Breast epithelium (tissue), 4 donors: ENCODE measurements around the gene RBM17. TPM values are rescaled to one million over a fixed set of nuclear protein-coding genes. Genes with fewer than 3 reads are reported as not detected.
A peak's percentile ranks its signal among the peaks of the same experiment; 100 is the strongest.
"Not testable (repeated sequence)": the region's sequence is repeated elsewhere in the genome, so short reads cannot be mapped to it uniquely, and the experiment has no call there.

Source experiments
- DNase-seq, 2 donors: peaks; one replicate each; pipeline ENCODE4 v3.0.0-alpha.2; 2019; ENCODE audit warnings: low spot score in 2 of 2
- H3K27ac ChIP-seq, 2 donors: fragments of 200-600 bp; sonication (generic) in 1 of 2; one replicate each; pipeline ENCODE4 v1.5.1; 2016 to 2019; ENCODE audit warnings: mild to moderate bottlenecking in 1 of 2
- H3K27me3 ChIP-seq, 2 donors: fragments of 200-600 bp; sonication (generic) in 1 of 2; one replicate each; pipeline versions ENCODE4 v1.5.1 to v1.6.0; 2017 to 2019; ENCODE audit warnings: control low read depth in 1 of 2, mild to moderate bottlenecking in 1 of 2
- H3K36me3 ChIP-seq: fragments of 200-600 bp; one replicate; pipeline ENCODE4 v1.5.1; 2019
- H3K4me1 ChIP-seq, 2 donors: fragments of 200-600 bp; sonication (generic); one replicate each; pipeline ENCODE4 v1.5.1; 2016 to 2019; ENCODE audit warnings: control low read depth in 1 of 2
- H3K4me3 ChIP-seq, 3 donors: fragments of 200-600 bp; sonication (generic); 1 replicate in 2 of 3; 2 replicates in 1 of 3; pipeline ENCODE4 v1.5.1; 2016 to 2019; ENCODE audit warnings: mild to moderate bottlenecking in 3 of 3, moderate library complexity in 2 of 3
- H3K9me3 ChIP-seq, 2 donors: fragments of 200-600 bp; sonication (generic) in 1 of 2; one replicate each; pipeline ENCODE4 v1.5.1; 2016 to 2019; ENCODE audit warnings: control low read depth in 1 of 2
- CTCF ChIP-seq, 3 donors: fragments of 450-650 bp; IDR thresholded peaks; one replicate each; pipeline ENCODE4 v1.5.1; 2016 to 2017; ENCODE audit warnings: antibody characterized with exemption in 3 of 3, mild to moderate bottlenecking in 3 of 3, moderate library complexity in 3 of 3
- POLR2A ChIP-seq: fragments of 450-650 bp; IDR thresholded peaks from one replicate; pipeline ENCODE4 v1.6.1; 2016; ENCODE audit warnings: antibody characterized with exemption, mild to moderate bottlenecking, moderate library complexity
- POLR2AphosphoS5 ChIP-seq, 3 donors: sonication (generic); formaldehyde crosslinking; IDR thresholded peaks; one replicate each; pipeline ENCODE4 v1.6.1; 2017; ENCODE audit warnings: antibody characterized with exemption in 3 of 3
- intact Hi-C: fragments of 100-400 bp; cut with DNase I; formaldehyde crosslinking; loops from one replicate; pipeline ENCODE4 v1.15.1; 2023; ENCODE audit warnings: low total_unique reads
- total RNA-seq, 3 donors: library from RNA; depleted of rRNA; stranded (reverse); fragments of >200 nt; gene quantifications; one replicate each; pipeline ENCODE4 v1.1.0, GENCODE V29; 2016

Gene RBM17
- total RNA-seq, 3 donors from 2014 or later = 62.4 to 72.4 (median 68.2) TPM

GRCh38 chr10:6101181-6101580 is 12.3 kb downstream of the RBM17 start:
- Histone ChIP-seq H3K36me3 (peaks cover 5% of the 10 kb centered on the region), H3K9me3 (no peaks in the 10 kb centered on the region), H3K27me3 (no peaks in the 10 kb centered on the region), H3K4me3 (no peak overlapping the region), H3K4me1 (no peaks in the 10 kb centered on the region), H3K27ac (no peak overlapping the region)
- TF ChIP-seq POLR2A = no peak
- no peak for TF ChIP-seq POLR2AphosphoS5 (IDR thresholded peaks at IDR 0.05)
- TF ChIP-seq CTCF (IDR thresholded peaks at IDR 0.05) = no peak
- intact Hi-C loops = no loop called here
- no peak for DNase-seq

DNA sequence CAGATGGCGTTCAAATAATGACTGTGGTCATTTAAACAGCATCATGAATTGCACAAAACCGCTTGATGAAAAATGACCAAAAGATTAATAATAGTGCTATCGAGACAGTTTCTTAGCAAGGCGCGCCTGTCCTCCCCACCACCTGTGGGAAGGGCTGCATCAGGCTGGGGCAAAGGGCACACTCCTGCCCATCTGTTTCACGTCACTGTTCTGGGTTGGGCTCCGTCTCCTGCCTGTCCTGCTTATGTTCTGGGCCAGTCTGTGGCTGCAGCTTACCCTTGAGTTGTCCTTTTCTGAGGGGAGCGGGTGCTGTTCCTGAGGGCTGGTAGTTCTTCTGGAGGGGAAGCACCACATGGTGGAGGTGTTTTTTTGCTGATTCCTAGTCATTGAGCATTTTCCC is 13.3 kb downstream of the RBM17 start:
- intact Hi-C loops = no loop called here
- Histone ChIP-seq H3K4me3 (no peak overlapping the region), H3K36me3 (peaks cover 5% of the 10 kb centered on the region), H3K27me3 (no peaks in the 10 kb centered on the region), H3K9me3 (no peaks in the 10 kb centered on the region), H3K4me1 (no peaks in the 10 kb centered on the region), H3K27ac (no peak overlapping the region)
- no peak for TF ChIP-seq POLR2A
- TF ChIP-seq CTCF (IDR thresholded peaks at IDR 0.05) = no peak
- DNase-seq = no peak

DNA sequence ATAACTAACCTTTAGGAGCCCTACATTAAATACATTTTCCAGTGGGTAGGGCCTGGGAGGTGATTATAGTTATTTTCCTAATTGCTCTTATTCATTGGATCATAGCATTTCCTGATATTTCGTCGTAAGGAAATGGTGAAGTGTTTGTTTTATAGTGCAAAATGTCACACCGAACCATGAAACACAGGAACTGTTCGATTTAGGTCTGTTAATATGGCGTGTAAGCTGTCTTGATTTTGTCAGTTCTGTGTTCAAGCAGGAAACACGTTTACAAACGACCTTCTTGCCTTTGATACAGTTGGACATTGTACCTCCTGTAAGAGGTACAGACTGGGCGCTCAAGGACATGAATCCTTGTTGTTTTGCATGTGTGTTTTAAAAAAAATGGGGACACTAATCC is 14.8 kb downstream of the RBM17 start:
- intact Hi-C loops = no loop called here
- Histone ChIP-seq H3K27ac (peak overlapping the region in 1 of 2 donors; percentile 70), H3K4me3 (no peak overlapping the region), H3K9me3 (no peaks in the 10 kb centered on the region), H3K36me3 (peaks cover 5% of the 10 kb centered on the region), H3K4me1 (no peaks in the 10 kb centered on the region), H3K27me3 (no peaks in the 10 kb centered on the region)
- no peak for DNase-seq
- no peak for TF ChIP-seq POLR2AphosphoS5 (IDR thresholded peaks at IDR 0.05)
- TF ChIP-seq POLR2A = no peak
- no peak for TF ChIP-seq CTCF (IDR thresholded peaks at IDR 0.05)

DNA sequence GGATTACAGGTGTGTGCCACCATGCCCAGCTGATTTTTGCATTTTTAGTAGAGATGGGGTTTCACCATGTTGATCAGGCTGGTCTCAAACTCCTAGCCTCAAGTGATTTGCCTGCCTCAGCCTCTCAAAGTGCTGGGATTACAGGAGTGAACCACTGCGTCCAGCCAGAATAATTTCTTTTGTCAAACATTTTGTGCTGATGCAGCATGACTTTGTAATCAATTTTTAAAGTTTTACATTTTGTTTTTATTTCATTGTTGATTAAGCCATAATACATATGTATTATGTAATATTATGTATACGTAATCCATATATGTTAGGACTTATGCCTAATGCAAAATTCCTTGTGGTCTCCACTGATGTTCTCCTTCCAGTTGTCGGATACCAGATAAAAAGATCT is 18.8 kb downstream of the RBM17 start:
- DNase-seq, H3K27ac ChIP-seq, H3K4me1 ChIP-seq, H3K4me3 ChIP-seq, H3K27me3 ChIP-seq, intact Hi-C loops, H3K9me3 ChIP-seq: not testable (repeated sequence)
- peaks cover 19% of the 10 kb centered on the region for H3K36me3 ChIP-seq

- H3K9me3 ChIP-seq = no peaks in the 10 kb centered on the region
- H3K27me3 ChIP-seq = no peaks in the 10 kb centered on the region
- no peak for DNase-seq
- no peaks in the 10 kb centered on the region for H3K4me1 ChIP-seq
- TF ChIP-seq POLR2AphosphoS5 (IDR thresholded peaks at IDR 0.05) (no peak), POLR2A (no peak), CTCF (IDR thresholded peaks at IDR 0.05) (no peak)
- H3K27ac ChIP-seq = no peak overlapping the region
- intact Hi-C loops = no loop called here
- H3K4me3 ChIP-seq = no peak overlapping the region
- H3K36me3 ChIP-seq = peaks cover 19% of the 10 kb centered on the region
Observed at GRCh38 chr10:6108072-6108471, 19.2 kb downstream of the RBM17 start.
